AG04450 (cell line): ENCODE results near the gene APOL2. TPM values are rescaled to one million over a fixed set of nuclear protein-coding genes. Genes with fewer than 3 reads are reported as not detected.

Experiments used
- CTCF ChIA-PET: fragments of 300-600, 350-600 bp; formaldehyde crosslinking; extraction: SDS; loops from one replicate; lab custom pipeline; 2022; ENCODE audit warnings: antibody characterized with exemption, inconsistent platforms; lab: Charles Lee
- POLR2A ChIA-PET: fragments of 350-600 bp; formaldehyde crosslinking; extraction: SDS; loops from one replicate; lab custom pipeline; 2021; ENCODE audit warnings: antibody characterized with exemption, inconsistent platforms; lab: Yijun Ruan, JAX
- DNase-seq: peaks from one replicate; pipeline ENCODE4 v3.0.0-alpha.2; 2011; ENCODE audit warnings: low read depth, low spot score
- H3K27ac ChIP-seq: one replicate; pipeline ENCODE4 v1.5.1; 2012; ENCODE audit warnings: low read depth, low read length, control low read depth
- H3K27me3 ChIP-seq: one replicate; pipeline ENCODE4 v1.6.0; 2012; ENCODE audit warnings: low read length; ENCODE audit not compliant: control insufficient read depth, insufficient read depth
- H3K4me3 ChIP-seq: 2 replicates; pipeline ENCODE4 v1.5.1; 2011; ENCODE audit warnings: mild to moderate bottlenecking, low read depth, low read length, control low read depth
- H3K9me3 ChIP-seq: 2 replicates; pipeline ENCODE4 v1.5.1; 2012; ENCODE audit warnings: low read length; ENCODE audit not compliant: control insufficient read depth, insufficient read depth
- polyA plus RNA-seq: library from polyadenylated mRNA; depleted of rRNA; stranded (reverse); fragments of >200 nt; gene quantifications from 2 replicates; pipeline ENCODE4 v1.2.3, GENCODE V29; 2011
- TF ChIP-seq, protein P1 (sequence below): IDR thresholded peaks from 2 replicates; pipeline ENCODE4 v1.5.1; 2011; ENCODE audit warnings: low read depth, low read length, control low read depth, inconsistent platforms

The APOL2 gene
- polyA plus RNA-seq, 1 experiment: 19.7 TPM

DNA sequence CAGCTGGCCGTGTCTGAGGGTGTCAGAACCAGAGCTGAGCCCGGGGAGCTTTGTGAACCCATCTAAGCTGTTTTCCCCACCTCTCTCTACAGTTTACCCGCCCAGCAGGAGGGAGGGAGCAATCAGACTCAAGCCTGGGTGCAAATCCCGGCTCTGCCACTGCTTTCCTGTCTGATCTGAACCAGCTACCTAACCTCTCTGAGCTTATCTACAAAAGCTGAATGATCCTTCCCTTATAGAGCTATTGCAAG, 252 bp downstream of the APOL2 start:
- TF ChIP-seq, protein P1, sequence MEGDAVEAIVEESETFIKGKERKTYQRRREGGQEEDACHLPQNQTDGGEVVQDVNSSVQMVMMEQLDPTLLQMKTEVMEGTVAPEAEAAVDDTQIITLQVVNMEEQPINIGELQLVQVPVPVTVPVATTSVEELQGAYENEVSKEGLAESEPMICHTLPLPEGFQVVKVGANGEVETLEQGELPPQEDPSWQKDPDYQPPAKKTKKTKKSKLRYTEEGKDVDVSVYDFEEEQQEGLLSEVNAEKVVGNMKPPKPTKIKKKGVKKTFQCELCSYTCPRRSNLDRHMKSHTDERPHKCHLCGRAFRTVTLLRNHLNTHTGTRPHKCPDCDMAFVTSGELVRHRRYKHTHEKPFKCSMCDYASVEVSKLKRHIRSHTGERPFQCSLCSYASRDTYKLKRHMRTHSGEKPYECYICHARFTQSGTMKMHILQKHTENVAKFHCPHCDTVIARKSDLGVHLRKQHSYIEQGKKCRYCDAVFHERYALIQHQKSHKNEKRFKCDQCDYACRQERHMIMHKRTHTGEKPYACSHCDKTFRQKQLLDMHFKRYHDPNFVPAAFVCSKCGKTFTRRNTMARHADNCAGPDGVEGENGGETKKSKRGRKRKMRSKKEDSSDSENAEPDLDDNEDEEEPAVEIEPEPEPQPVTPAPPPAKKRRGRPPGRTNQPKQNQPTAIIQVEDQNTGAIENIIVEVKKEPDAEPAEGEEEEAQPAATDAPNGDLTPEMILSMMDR: no peak
- H3K27me3 ChIP-seq: no peaks in the 10 kb centered on the region
- CTCF ChIA-PET: interaction anchor here (0.8 to 2.9 kb wide), 19 partner anchors 10 to 251 kb away, joined by 3 to 16 read pairs (median 4); partner anchors contain the start of gene APOL1
- H3K9me3 ChIP-seq: no peaks in the 10 kb centered on the region
- H3K27ac ChIP-seq: peak overlapping the region; percentile 83
- DNase-seq: no peak
- peak overlapping the region; percentile 75 for H3K4me3 ChIP-seq
- POLR2A ChIA-PET: interaction anchor here (0.8 to 1.0 kb wide), 2 partner anchors 11 to 14 kb away, joined by 4 to 5 read pairs; partner anchors contain the start of gene APOL1

GRCh38 chr22:36238373-36239149, 766 bp downstream of the APOL2 start:
- H3K4me3 ChIP-seq: peak overlapping the region; percentile 75
- H3K9me3 ChIP-seq: no peaks in the 10 kb centered on the region
- H3K27ac ChIP-seq: peak overlapping the region; percentile 83
- no peaks in the 10 kb centered on the region for H3K27me3 ChIP-seq
- DNase-seq: no peak
- TF ChIP-seq, protein P1: no peak
- CTCF ChIA-PET: interaction anchor here (0.8 to 2.9 kb wide), 20 partner anchors 10 to 251 kb away, joined by 3 to 16 read pairs (median 4); partner anchors contain the start of gene APOL1
- POLR2A ChIA-PET: interaction anchor here (0.6 to 1.0 kb wide), 3 partner anchors 10 to 188 kb away, joined by 4 to 8 read pairs (median 5); partner anchors contain the start of gene APOL1

DNA sequence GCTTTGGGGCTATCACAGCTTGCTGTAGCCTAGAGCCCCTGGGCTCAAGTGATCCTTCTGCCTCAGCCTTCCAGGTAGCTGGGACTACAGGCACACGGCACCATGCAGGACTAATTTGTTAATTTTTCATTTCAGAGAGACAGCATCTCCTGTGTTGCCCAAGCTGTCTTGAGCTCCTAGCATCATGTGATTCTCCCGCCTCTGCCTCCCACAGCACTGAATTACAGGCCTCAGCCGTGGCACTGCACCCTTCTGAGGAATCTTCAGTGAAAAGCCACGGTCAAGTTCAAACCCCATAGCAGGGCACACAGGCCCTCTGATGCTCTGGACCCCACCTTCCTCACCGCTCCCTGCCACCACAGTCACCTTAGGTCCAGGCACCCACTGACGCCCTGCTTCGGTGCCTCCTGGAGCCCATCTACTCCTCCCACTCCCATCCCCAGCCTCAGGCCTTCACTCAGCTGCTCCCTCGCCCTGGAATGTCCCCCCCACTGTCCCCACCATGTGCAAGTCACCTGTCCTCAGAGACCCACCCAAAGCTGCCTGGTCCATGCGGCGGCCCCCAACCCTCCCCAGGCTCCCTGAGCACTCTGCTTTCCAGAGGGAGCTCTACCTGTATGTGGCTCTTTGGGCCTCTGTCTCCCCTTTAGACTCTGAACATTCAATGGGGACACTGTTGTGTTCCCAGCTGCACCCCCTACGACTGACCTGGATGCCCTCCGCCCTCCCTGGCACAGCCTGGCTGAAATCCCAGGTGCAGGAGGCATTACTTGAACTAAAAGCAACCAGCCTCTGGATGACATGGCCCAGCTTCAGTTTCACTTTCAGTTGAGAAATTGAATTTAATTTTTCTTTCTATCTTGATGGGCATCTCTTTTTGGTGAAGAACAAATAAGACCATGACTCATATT, 1.6 kb downstream of the APOL2 start:
- POLR2A ChIA-PET: interaction anchor here (0.6 kb wide), 1 partner anchor 189 kb away, joined by 8 read pairs; no protein-coding TSS in a partner anchor
- H3K27ac ChIP-seq: peak overlapping the region; percentile 31
- TF ChIP-seq, protein P1: no peak
- no peaks in the 10 kb centered on the region for H3K9me3 ChIP-seq
- H3K27me3 ChIP-seq: no peaks in the 10 kb centered on the region
- CTCF ChIA-PET: interaction anchor here (0.9 to 2.9 kb wide), 5 partner anchors 11 to 249 kb away, joined by 3 to 16 read pairs (median 3); no protein-coding TSS in a partner anchor
- DNase-seq: no peak
- peak overlapping the region; percentile 75 for H3K4me3 ChIP-seq

DNA sequence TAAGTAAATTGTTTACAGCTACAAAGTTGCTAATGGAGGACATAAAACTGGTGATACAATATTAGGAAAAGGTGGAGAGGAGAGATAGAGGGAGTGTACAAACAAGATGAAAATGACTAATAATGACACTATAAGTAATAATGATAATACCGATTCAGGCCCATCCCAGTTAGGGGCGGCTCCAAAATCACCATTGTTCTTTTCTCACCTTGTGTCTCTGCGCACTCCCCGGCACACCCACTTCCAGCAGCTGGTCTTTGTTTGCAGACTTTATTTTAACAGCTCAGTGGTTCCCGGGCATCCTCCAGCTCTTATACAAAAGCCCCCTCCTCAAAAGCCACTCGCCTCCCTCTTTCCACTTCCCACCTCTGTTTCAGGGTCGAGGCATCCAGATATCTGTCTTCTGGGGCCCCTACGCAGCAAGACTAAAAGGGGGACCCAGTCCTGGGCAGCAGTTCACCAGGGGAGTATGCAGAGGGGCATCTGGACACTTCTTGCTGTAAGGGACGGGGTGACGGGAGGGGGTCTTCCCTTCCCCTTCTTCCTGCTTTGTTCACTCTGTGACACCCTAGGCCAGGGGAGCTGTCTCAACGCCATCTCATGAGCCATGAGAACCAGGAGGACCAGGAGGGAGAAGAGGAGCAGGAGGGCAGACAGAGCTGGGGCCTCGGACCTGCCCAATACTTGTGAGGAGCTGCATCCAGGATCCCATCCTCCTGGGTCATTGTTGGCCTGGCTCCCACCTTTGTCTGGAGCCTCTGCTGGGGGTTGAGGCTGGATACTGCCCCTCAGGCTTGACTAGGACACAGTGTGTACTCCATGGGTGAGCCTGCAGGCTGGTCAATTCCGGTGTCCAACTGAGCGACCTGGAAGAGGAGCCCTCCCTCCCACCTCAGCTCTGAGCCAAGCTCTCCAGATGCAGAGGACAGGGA, 2.7 kb downstream of the APOL2 start:
- TF ChIP-seq, protein P1: no peak
- ChIA-PET CTCF (interaction anchor here (0.9 to 1.3 kb wide), 3 partner anchors 40 to 92 kb away, joined by 3 read pairs; no protein-coding TSS in a partner anchor), POLR2A (no interaction called here)
- H3K9me3 ChIP-seq: no peaks in the 10 kb centered on the region
- no peak for DNase-seq
- no peak overlapping the region for H3K27ac ChIP-seq
- no peak overlapping the region for H3K4me3 ChIP-seq
- H3K27me3 ChIP-seq: no peaks in the 10 kb centered on the region
